HG02970 (cell line): Measurements from ENCODE around the gene NDUFV1.
"Not testable (repeated sequence)": the region's sequence is repeated elsewhere in the genome, so short reads cannot be mapped to it uniquely, and the experiment has no call there.

Experiments
- ATAC-seq: cut with Tn5 transposase; IDR thresholded peaks from one replicate; pipeline ENCODE4 v1.9.1; 2021; ENCODE audit warnings: mild to moderate bottlenecking, moderate library complexity, moderate number of reproducible peaks; ENCODE audit not compliant: unreplicated experiment, low FRiP score

The NDUFV1 gene

GRCh38 chr11:67649634-67650510 lies 43.1 kb downstream of the NDUFV1 start:
- no peak for ATAC-seq

GRCh38 chr11:67651976-67652781 lies 45.4 kb downstream of the NDUFV1 start:
- no peak for ATAC-seq

DNA sequence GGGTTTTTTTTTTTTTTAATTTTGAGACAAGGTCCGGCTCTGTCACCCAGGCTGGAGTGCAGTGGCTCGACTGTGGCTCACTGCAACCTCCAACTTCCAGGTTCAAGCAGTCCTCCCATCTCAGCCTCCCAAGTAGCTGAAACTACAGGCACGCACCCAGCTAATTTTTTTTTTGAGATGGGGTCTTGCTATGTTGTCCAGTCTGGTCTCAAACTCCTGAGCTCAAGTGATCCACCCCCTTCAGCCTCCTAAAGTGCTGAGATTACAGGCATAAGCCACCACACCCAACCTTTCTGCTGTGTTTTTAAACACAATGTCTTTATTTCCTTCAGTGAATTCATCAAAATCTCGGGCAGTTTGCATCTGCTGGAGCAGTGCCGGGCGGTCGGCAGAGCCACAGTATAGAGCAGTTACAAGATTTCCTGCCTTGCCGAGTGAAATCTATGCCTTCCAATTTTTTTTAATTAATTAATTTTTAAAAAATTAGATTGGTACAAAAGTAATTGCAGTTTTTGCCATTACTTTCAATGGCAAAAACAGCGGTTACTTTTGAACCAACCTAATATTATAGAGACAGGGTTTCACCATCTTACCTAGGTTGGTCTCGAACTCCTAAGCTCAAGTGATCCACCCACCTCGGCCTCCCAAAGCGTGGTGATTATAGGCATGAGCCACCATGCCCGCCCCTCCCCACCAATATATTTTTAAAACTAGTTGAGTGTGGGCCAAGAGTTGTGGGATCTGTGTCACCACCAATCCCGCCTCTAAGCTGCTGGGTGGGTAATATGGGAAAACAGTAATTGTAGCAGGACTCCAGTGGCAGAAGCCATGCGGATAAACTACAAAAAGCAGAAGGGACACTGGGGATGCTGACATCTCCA lies 46.5 kb downstream of the NDUFV1 start:
- ATAC-seq = no peak

DNA sequence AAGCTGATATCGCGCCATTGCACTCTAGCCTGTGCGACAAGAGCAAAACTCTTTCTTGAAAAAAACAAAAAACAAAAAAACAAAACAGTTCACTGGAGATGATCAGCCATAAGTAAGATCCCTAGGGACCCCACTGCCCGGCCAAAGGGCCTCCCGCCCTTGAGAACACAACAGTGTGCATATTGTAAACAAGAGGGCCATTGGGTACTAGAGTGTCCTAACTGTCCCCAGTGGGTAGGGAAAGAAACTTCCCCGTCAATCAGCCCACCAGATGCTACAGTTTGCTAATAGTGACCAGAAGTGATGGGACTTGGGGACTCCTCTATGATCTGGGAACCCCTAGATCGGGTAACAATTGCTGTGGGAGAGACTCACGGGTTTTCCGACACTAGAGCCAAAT lies 47.5 kb downstream of the NDUFV1 start:
- ATAC-seq = no peak

DNA sequence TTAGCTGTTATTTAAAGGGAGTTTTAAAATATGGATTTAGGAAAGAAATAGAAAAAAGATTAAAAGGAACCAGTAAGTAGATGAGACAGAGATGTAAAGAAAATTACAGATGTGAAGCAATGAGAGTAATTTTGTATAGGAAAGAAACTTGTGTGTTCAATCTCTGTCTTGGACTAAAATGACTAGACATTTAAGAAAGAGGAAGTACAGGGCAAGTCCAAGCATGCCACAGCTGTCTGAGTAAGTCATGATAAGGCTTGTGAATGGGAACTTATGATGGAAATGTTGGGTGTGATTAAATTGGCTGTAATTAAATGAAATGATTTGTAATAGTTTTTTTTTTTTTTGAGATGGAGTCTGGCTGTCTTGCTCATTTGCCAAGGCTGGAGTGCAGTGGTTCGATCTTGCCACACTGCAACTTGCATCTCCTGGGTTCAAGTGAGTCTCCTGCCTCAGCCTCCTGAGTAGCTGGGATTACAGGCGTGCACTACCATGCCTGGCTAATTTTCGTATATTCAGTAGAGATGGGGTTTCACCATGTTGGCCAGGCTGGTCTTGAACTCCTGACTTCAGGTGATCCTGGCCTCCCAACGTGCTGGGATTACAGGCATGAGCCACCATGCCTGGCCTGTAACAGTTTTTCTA lies 49.7 kb downstream of the NDUFV1 start:
- ATAC-seq = no peak

GRCh38 chr11:67657300-67657699 lies 50.6 kb downstream of the NDUFV1 start:
- ATAC-seq = no peak

DNA sequence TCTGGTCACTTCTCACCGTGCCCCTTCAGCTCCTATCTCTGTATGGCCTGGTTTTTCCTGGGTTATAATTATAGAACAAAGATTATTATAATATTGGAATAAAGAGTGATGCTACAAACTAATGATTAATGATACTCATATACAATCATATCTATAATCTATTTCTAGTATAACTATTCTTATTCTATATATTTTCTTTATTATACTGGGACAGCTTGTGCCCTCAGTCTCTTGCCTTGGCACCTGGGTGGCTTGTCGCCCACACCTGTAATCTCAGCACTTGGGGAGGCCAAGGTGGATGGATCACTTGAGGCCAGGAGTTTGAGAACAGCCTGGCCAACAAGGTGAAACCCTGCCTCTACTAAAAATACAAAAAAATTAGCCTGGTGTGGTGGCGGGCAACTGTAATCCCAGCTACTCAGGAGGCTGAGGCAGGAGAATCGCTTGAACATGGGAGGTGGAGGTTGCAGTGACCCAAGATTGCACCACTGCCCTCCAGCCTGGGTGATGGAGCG lies 53.0 kb downstream of the NDUFV1 start:
- not testable (repeated sequence) for ATAC-seq

DNA sequence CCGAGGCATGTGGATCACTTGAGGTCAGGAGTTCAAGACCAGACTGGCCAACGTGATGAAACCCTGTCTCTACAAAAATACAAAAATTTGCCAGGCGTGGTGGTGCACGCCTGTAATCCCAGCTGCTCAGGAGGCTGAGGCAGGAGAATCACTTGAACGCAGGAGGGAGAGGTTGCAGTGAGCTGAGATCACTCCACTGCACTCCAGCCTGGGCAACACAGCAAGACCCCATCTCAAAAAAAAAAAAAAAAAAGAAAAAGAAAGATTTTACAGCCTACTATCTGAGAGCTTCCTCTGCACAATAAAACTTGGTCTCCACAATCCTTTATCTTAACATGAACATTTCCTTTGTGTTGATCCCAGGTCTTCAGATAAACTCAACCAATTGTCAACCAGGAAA lies 54.0 kb downstream of the NDUFV1 start:
- not testable (repeated sequence) for ATAC-seq
